Measurements from ENCODE around the gene PRM3.

GRCh38 chr16:11233727-11234376 is 39.6 kb downstream of the PRM3 start:
- TF ChIP-seq EZH2 (IDR thresholded peaks at IDR 0.05; ENCODE audit: borderline replicate concordance, insufficient read depth, low read depth, low read length, poor library complexity, severe bottlenecking) (no peak), CTCF (IDR thresholded peaks at IDR 0.05) (no peak)

Measured in B cell (primary cell).